ENCODE data around the gene SLC48A1. TPM values are rescaled to one million over a fixed set of nuclear protein-coding genes. Genes with fewer than 3 reads are reported as not detected.
"Not testable (repeated sequence)": the region's sequence is repeated elsewhere in the genome, so short reads cannot be mapped to it uniquely, and the experiment has no call there.

Gene SLC48A1
- total and polyA plus RNA-seq, 8 donors, result 2.3 to 29.0 (median 13.7) TPM

DNA sequence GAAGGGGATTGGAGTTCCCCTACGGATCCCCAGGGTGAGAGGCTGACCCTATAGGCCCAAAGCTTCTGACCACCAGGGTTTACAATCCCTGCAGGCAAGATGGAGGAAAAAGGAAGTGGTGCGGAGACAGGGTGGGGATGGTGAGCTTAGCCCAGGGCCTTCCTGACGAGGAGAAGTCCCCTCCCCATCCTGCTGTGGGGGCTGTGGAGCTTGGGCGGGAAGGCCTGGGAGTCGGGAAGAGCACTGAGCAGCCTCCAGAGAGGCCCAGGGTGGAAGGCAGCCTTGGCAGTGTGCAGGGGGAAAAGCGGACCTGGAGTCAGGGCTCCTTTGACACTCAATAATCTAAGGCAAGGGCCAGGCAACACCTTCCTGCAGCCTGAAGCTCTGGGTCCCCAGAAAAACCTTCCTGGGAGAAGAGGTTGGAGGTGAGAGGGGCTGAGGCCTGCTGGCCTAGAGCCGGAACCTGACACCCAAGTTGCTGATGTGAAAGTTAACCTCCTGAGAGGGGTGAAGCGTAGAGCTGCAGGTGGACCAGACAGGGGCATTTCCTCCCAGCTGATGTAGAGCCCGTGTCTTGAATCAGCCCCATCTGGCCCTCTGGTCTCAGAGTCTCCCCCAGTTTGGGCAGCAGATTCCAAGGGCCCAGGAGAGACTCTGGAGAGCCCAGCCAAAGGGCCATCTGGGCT is 40.6 kb downstream of the SLC48A1 start:
- no peak for TF ChIP-seq EP300 (IDR thresholded peaks at IDR 0.05)
- TF ChIP-seq POLR2AphosphoS5 (IDR thresholded peaks at IDR 0.05), result no peak
- TF ChIP-seq, protein P1, sequence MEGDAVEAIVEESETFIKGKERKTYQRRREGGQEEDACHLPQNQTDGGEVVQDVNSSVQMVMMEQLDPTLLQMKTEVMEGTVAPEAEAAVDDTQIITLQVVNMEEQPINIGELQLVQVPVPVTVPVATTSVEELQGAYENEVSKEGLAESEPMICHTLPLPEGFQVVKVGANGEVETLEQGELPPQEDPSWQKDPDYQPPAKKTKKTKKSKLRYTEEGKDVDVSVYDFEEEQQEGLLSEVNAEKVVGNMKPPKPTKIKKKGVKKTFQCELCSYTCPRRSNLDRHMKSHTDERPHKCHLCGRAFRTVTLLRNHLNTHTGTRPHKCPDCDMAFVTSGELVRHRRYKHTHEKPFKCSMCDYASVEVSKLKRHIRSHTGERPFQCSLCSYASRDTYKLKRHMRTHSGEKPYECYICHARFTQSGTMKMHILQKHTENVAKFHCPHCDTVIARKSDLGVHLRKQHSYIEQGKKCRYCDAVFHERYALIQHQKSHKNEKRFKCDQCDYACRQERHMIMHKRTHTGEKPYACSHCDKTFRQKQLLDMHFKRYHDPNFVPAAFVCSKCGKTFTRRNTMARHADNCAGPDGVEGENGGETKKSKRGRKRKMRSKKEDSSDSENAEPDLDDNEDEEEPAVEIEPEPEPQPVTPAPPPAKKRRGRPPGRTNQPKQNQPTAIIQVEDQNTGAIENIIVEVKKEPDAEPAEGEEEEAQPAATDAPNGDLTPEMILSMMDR (IDR thresholded peaks at IDR 0.05), result no peak
- TF ChIP-seq POLR2A (IDR thresholded peaks at IDR 0.05), result no peak
- DNase-seq, result peak in 1 of 2 donors; percentile 69
- intact Hi-C loops (cut with DNase I; ENCODE audit: low total_unique reads), result no loop called here

GRCh38 chr12:47814539-47815170 is 41.6 kb downstream of the SLC48A1 start:
- DNase-seq, result no peak

More for the DNA sequence above, 40.6 kb downstream of the SLC48A1 start:
- no peaks in the 10 kb centered on the region for H3K27me3 ChIP-seq
- H3K27ac ChIP-seq, result peak overlapping the region; percentile 93 to 99 (median 98)
- H3K4me1 ChIP-seq, result peaks cover 96 to 100% (median 99%) of the 10 kb centered on the region in 4 donors
- H3K4me3 ChIP-seq, result peak overlapping the region; percentile 37 to 42 (median 42)
- H3K9me3 ChIP-seq, result no peaks in the 10 kb centered on the region
- 40 to 60% (median 49%) methylated on average over 9 of the region's 9 CpGs for WGBS, 5 donors
- no peaks in the 10 kb centered on the region for H3K36me3 ChIP-seq

DNA sequence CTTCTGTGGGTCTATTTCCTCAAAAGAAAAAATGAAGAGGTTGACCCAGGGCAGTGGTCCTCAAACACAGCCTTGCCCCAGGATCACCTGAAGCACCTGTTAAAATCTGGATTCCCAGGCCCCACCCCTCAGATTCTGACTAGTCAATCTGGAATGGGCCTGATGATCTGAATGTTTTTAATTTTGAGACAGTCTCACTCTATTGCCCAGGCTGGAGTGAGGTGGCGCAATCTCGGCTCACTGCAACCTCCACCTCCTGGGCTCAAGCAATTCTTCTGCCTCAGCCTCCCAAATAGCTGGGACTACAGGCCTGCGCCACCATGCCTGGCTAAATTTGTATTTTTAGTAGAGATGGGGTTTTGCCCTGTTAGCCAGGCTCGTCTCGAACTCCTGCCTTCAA is 42.4 kb downstream of the SLC48A1 start:
- DNase-seq; intact Hi-C loops (cut with DNase I; ENCODE audit: low total_unique reads); H3K27me3 ChIP-seq; H3K4me3 ChIP-seq; H3K36me3 ChIP-seq; H3K9me3 ChIP-seq: not testable (repeated sequence)
- Histone ChIP-seq H3K4me1 (peaks cover 82 to 90% (median 87%) of the 10 kb centered on the region in 4 donors), H3K27ac (peak overlapping the region; percentile 10 to 99 (median 98))
- 88 to 97% (median 96%) methylated on average over 5 of the region's 5 CpGs for WGBS, 5 donors

More at GRCh38 chr12:47814539-47815170, 41.6 kb downstream of the SLC48A1 start:
- no peaks in the 10 kb centered on the region for H3K27me3 ChIP-seq
- no peak overlapping the region for H3K4me3 ChIP-seq
- H3K4me1 ChIP-seq, result peaks cover 90 to 95% (median 91%) of the 10 kb centered on the region in 4 donors
- WGBS, 5 donors, result 29 to 45% (median 33%) methylated on average over 3 of the region's 3 CpGs
- H3K9me3 ChIP-seq, result no peaks in the 10 kb centered on the region
- peak overlapping the region; percentile 93 to 99 (median 98) for H3K27ac ChIP-seq
- H3K36me3 ChIP-seq, result no peaks in the 10 kb centered on the region
- TF ChIP-seq EP300 (IDR thresholded peaks at IDR 0.05), result no peak
- TF ChIP-seq, protein P1 (IDR thresholded peaks at IDR 0.05), result no peak
- TF ChIP-seq POLR2AphosphoS5 (IDR thresholded peaks at IDR 0.05), result peak in 1 of 3 donors; percentile 24
- TF ChIP-seq POLR2A (IDR thresholded peaks at IDR 0.05), result no peak
- intact Hi-C loops (cut with DNase I; ENCODE audit: low total_unique reads), result no loop called here

DNA sequence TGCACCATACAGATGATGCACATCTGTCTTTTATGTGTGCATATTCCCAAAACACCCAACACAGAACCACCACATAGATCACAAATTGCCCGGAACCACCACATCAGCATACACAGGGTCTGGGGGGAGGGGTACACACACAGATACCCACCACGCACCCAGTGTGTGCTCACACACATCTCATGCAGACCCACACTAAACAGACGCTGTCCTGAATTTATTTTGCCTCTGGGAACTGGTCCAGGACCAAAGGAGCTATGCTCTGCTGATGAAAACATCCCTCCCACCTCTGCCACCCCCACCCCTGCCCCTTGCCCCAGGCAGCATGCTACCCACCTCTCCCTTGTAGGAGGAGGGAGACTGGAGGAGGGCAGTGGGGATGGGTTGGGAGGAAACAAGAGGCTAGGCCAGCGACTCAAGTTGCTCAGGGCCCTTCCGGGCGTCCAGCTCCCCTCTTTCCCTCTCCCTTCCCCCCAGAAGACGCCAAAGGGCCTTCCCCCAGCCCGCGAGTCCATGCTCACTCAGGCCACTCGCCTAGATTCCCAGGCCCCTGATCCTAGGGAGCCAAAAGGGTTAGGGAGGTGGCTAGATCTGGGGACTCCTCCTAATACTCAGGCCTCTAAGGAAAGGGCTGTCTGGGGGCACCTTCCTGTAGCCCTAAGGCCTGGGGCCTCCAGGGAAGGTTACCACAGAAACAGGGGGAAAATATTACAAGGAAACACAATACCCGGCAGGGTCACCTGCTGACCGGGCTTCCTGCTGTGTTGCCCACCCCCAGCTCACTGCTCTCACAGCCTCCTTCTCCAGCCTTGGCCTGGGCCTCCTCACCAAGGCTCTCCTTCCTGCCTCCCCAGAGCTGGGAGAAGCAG is 43.6 kb downstream of the SLC48A1 start:
- Histone ChIP-seq H3K4me1 (peaks cover 80 to 90% (median 88%) of the 10 kb centered on the region in 4 donors), H3K27me3 (no peaks in the 10 kb centered on the region), H3K4me3 (peak overlapping the region; percentile 58 to 84 (median 68)), H3K27ac (peak overlapping the region; percentile 37 to 99 (median 98)), H3K36me3 (no peaks in the 10 kb centered on the region), H3K9me3 (no peaks in the 10 kb centered on the region)
- intact Hi-C loops (cut with DNase I; ENCODE audit: low total_unique reads), result no loop called here
- 41 to 53% (median 50%) methylated on average over 10 to 12 of the region's 12 CpGs for WGBS, 5 donors
- TF ChIP-seq POLR2A (IDR thresholded peaks at IDR 0.05) (no peak), POLR2AphosphoS5 (IDR thresholded peaks at IDR 0.05) (no peak), EP300 (IDR thresholded peaks at IDR 0.05) (no peak)
- TF ChIP-seq, protein P1 (IDR thresholded peaks at IDR 0.05), result no peak
- peak in 1 of 2 donors; percentile 58 for DNase-seq
